ENCODE data around the gene PC.

The PC gene

GRCh38 chr11:66854729-66855211 lies 103.4 kb downstream of the PC start:
- no peak for DNase-seq (ENCODE audit: low read depth in 2 of 2)

GRCh38 chr11:66854231-66854661 lies 103.9 kb downstream of the PC start:
- no peak for DNase-seq (ENCODE audit: low read depth in 2 of 2)

GRCh38 chr11:66853242-66854229 lies 104.6 kb downstream of the PC start:
- no peak for DNase-seq (ENCODE audit: low read depth in 2 of 2)

- DNase-seq (ENCODE audit: low read depth in 2 of 2) = no peak
These were observed 105.5 kb downstream of the PC start for GRCh38 chr11:66852466-66853241.

- no peak for DNase-seq (ENCODE audit: low read depth in 2 of 2)
These were observed 106.3 kb downstream of the PC start for GRCh38 chr11:66851698-66852465.

GRCh38 chr11:66851239-66851596 lies 107.0 kb downstream of the PC start:
- DNase-seq (ENCODE audit: low read depth in 2 of 2) = no peak

- DNase-seq (ENCODE audit: low read depth in 2 of 2) = no peak
These were observed 107.5 kb downstream of the PC start for GRCh38 chr11:66850588-66851238.

- DNase-seq (ENCODE audit: low read depth in 2 of 2) = no peak
These were observed 108.0 kb downstream of the PC start for GRCh38 chr11:66850235-66850587.

- no peak for DNase-seq (ENCODE audit: low read depth in 2 of 2)
These were observed 108.5 kb downstream of the PC start for GRCh38 chr11:66849501-66850234.

- no peak for DNase-seq (ENCODE audit: low read depth in 2 of 2)
These were observed 109.3 kb downstream of the PC start for GRCh38 chr11:66848671-66849500.

- no peak for DNase-seq (ENCODE audit: low read depth in 2 of 2)
These were observed 110.5 kb downstream of the PC start for GRCh38 chr11:66847461-66848232.

GRCh38 chr11:66846671-66847091 lies 111.5 kb downstream of the PC start:
- DNase-seq (ENCODE audit: low read depth in 2 of 2) = no peak

GRCh38 chr11:66845876-66846212 lies 112.3 kb downstream of the PC start:
- DNase-seq (ENCODE audit: low read depth in 2 of 2) = no peak

- DNase-seq (ENCODE audit: low read depth in 2 of 2) = no peak
These were observed 112.9 kb downstream of the PC start for GRCh38 chr11:66845143-66845875.

GRCh38 chr11:66844496-66845142 lies 113.6 kb downstream of the PC start:
- DNase-seq (ENCODE audit: low read depth in 2 of 2) = no peak

- DNase-seq (ENCODE audit: low read depth in 2 of 2) = no peak
These were observed 114.2 kb downstream of the PC start for GRCh38 chr11:66843776-66844495.

Measured in stimulated activated CD8-positive, alpha-beta memory T cell treated with anti-CD3 and anti-CD28 coated beads, Interleukin-2, amount 100 ng/mL, for 1 hour (primary cell).